ENCODE measurements around the gene CLCN1. TPM values are rescaled to one million over a fixed set of nuclear protein-coding genes. Genes with fewer than 3 reads are reported as not detected.

Gene CLCN1
- total RNA-seq, 1 experiment from 2014 or later: not detected

GRCh38 chr7:143292876-143293275 lies 23.0 kb upstream of the CLCN1 start:
- no peak for DNase-seq (ENCODE audit: low read depth)

GRCh38 chr7:143295870-143296269 lies 20.0 kb upstream of the CLCN1 start:
- DNase-seq (ENCODE audit: low read depth): no peak

GRCh38 chr7:143296686-143297085 lies 19.2 kb upstream of the CLCN1 start:
- DNase-seq (ENCODE audit: low read depth): no peak

GRCh38 chr7:143299346-143299745 lies 16.6 kb upstream of the CLCN1 start:
- no peak for DNase-seq (ENCODE audit: low read depth)

- peak; percentile 18 for DNase-seq (ENCODE audit: low read depth)
Measured at GRCh38 chr7:143299840-143300239, 16.1 kb upstream of the CLCN1 start.

- no peak for DNase-seq (ENCODE audit: low read depth)
Measured at GRCh38 chr7:143300959-143301935, 14.7 kb upstream of the CLCN1 start.

GRCh38 chr7:143303733-143304132 lies 12.2 kb upstream of the CLCN1 start:
- DNase-seq (ENCODE audit: low read depth): no peak

- DNase-seq (ENCODE audit: low read depth): no peak
Measured at GRCh38 chr7:143304938-143305337, 11.0 kb upstream of the CLCN1 start.

- DNase-seq (ENCODE audit: low read depth): peak; percentile 26
Measured at GRCh38 chr7:143305423-143306070, 10.4 kb upstream of the CLCN1 start.

- DNase-seq (ENCODE audit: low read depth): no peak
Measured at GRCh38 chr7:143308632-143309031, 7.3 kb upstream of the CLCN1 start.

- no peak for DNase-seq (ENCODE audit: low read depth)
Measured at GRCh38 chr7:143314127-143314526, 1.8 kb upstream of the CLCN1 start.

- no peak for DNase-seq (ENCODE audit: low read depth)
Measured at GRCh38 chr7:143316492-143316891, 581 bp downstream of the CLCN1 start.

GRCh38 chr7:143318661-143319060 lies 2.8 kb downstream of the CLCN1 start:
- DNase-seq (ENCODE audit: low read depth): peak; percentile 5

- peak; percentile 17 for DNase-seq (ENCODE audit: low read depth)
Measured at GRCh38 chr7:143320620-143321019, 4.7 kb downstream of the CLCN1 start.

GRCh38 chr7:143321242-143321641 lies 5.3 kb downstream of the CLCN1 start:
- no peak for DNase-seq (ENCODE audit: low read depth)

- no peak for DNase-seq (ENCODE audit: low read depth)
Measured at GRCh38 chr7:143321734-143322133, 5.8 kb downstream of the CLCN1 start.

GRCh38 chr7:143322760-143323633 lies 7.1 kb downstream of the CLCN1 start:
- no peak for DNase-seq (ENCODE audit: low read depth)

- DNase-seq (ENCODE audit: low read depth): no peak
Measured at GRCh38 chr7:143323653-143324052, 7.7 kb downstream of the CLCN1 start.

- DNase-seq (ENCODE audit: low read depth): no peak
Measured at GRCh38 chr7:143325240-143325639, 9.3 kb downstream of the CLCN1 start.

- no peak for DNase-seq (ENCODE audit: low read depth)
Measured at GRCh38 chr7:143327903-143328302, 12.0 kb downstream of the CLCN1 start.

GRCh38 chr7:143329471-143330170 lies 13.7 kb downstream of the CLCN1 start:
- DNase-seq (ENCODE audit: low read depth): no peak
